Gastrocnemius medialis (tissue), 4 donors: ENCODE results near the gene SMCHD1. TPM values are rescaled to one million over a fixed set of nuclear protein-coding genes. Genes with fewer than 3 reads are reported as not detected.
"Not testable (repeated sequence)": the region's sequence is repeated elsewhere in the genome, so short reads cannot be mapped to it uniquely, and the experiment has no call there.

Source experiments
- ATAC-seq, 2 donors: fragments of 150-250 bp; one replicate each; pipeline ENCODE4 v1.9.1; 2016
- DNase-seq, 2 donors: peaks; one replicate each; pipeline ENCODE4 v3.0.0-alpha.2; 2019
- H3K27ac ChIP-seq, 4 donors: fragments of 200-600 bp; sonication (generic); 1 replicate in 1 of 4; 2 replicates in 3 of 4; pipeline ENCODE4 v1.5.1; 2016 to 2018; ENCODE audit warnings: mild to moderate bottlenecking in 2 of 4, moderate library complexity in 1 of 4
- H3K27me3 ChIP-seq, 3 donors: fragments of 200-600 bp; sonication (generic) in 2 of 3; 1 replicate in 1 of 3; 2 replicates in 2 of 3; pipeline versions ENCODE4 v1.5.1 to v1.6.0; 2016 to 2019; ENCODE audit warnings: mild to moderate bottlenecking in 1 of 3, moderate library complexity in 1 of 3
- H3K36me3 ChIP-seq, 2 donors: fragments of 200-600 bp; sonication (generic) in 1 of 2; one replicate each; pipeline ENCODE4 v1.5.1; 2017 to 2018
- H3K4me1 ChIP-seq, 2 donors: fragments of 200-600 bp; sonication (generic) in 1 of 2; one replicate each; pipeline ENCODE4 v1.5.1; 2016 to 2017; ENCODE audit warnings: mild to moderate bottlenecking in 2 of 2
- H3K4me3 ChIP-seq, 4 donors: fragments of 200-600 bp; sonication (generic) in 3 of 4; 1 replicate in 1 of 4; 2 replicates in 3 of 4; pipeline ENCODE4 v1.5.1; 2016 to 2019; ENCODE audit warnings: mild to moderate bottlenecking in 2 of 4
- H3K9me3 ChIP-seq, 3 donors: fragments of 200-600 bp; sonication (generic) in 2 of 3; 1 replicate in 1 of 3; 2 replicates in 2 of 3; pipeline ENCODE4 v1.5.1; 2016 to 2019
- POLR2A ChIP-seq, 2 donors: fragments of 450-650 bp; IDR thresholded peaks; one replicate each; pipeline ENCODE4 v1.6.1; 2017; ENCODE audit warnings: antibody characterized with exemption in 2 of 2, mild to moderate bottlenecking in 2 of 2, moderate library complexity in 2 of 2
- in situ Hi-C, 4 donors: fragments of 200-750 bp; cut with MboI; loops; one replicate each; pipeline versions ENCODE4 v1.15.0 to v1.8.0; 2017; ENCODE audit warnings: low sequenced_read_pairs in 4 of 4
- intact Hi-C: fragments of 100-400 bp; cut with DNase I; formaldehyde crosslinking; loops from one replicate; pipeline ENCODE4 v1.15.1; 2023; ENCODE audit warnings: low total_unique reads
- total RNA-seq, 4 donors: library from RNA; depleted of rRNA; stranded (reverse); fragments of >200 nt; gene quantifications; one replicate each; pipeline versions ENCODE4 v1.1.0 to v1.2.3, GENCODE V29; 2016
- TF ChIP-seq, protein P1 (sequence below), 5 experiments: fragments of 450-650 bp in 3 of 5; fragments of 200-600 bp in 2 of 5; sonication (generic) in 2 of 5; IDR thresholded peaks in 4 of 5; conservative IDR thresholded peaks in 1 of 5; 1 replicate in 4 of 5; 2 replicates in 1 of 5; pipeline ENCODE4 v1.5.1; 2016 to 2019; ENCODE audit warnings: antibody characterized with exemption in 5 of 5, mild to moderate bottlenecking in 3 of 5, moderate library complexity in 3 of 5

Gene SMCHD1
- total RNA-seq, 4 donors from 2014 or later = 16.2 to 43.6 (median 22.7) TPM

DNA sequence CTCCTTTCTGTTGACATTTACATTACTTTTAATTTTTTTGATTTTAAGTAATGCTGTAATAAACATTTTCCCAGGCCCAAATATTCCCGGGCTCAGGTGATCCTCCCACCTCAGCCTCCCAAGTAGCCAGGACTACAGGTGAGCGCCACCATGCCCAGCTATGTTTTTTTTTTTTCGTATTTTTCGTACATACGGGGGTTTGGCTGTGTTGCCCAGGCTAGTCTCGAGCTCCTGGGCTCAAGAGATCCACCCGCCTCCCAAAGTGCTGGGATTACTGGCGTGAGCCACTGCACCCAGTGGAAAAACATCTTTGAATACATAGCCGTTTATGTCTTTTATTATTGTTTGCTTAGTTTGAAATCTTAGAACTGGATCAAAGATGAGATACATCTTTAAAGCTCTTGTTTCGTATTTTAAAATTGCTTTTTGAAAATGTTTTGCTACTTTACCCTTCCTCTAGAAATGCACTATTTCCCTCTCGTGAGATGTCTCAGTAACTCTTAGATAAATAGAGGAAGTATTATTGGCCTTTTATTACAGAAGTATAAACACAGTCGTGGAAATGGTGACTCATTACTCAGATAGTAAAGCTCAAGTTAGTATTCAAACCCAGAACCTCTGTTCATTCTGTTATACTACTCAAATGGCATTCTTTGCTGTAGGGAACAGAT, 2.4 kb downstream of the SMCHD1 start:
- in situ Hi-C loops = no loop called here
- intact Hi-C loops = loop anchor here (10.0 kb wide), 3 partner anchors 597 to 1843 kb away; partner anchors contain the start of gene YES1
- H3K27ac ChIP-seq = peak overlapping the region; percentile 25 to 93 (median 40)

DNA sequence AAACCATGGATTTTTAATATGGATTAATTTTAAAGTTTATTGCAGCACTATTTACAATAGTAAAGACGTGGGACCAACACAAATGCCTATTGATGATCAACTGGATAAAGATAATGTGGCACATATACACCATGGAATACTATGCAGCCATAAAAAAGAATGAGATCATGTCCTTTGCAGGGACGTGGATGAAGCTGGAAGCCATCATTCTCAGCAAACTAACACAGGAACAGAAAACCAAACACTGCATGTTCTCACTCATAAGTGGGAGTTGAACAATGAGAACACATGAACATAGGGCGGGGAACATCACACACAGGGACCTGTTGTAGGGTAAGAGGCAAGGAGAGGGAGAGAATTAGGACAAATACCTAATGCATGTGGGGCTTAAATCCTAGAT, 5.3 kb downstream of the SMCHD1 start:
- ATAC-seq, H3K36me3 ChIP-seq, H3K27ac ChIP-seq, in situ Hi-C loops, intact Hi-C loops, DNase-seq, H3K27me3 ChIP-seq, H3K4me3 ChIP-seq, H3K9me3 ChIP-seq: not testable (repeated sequence)
- peaks cover 31 to 35% of the 10 kb centered on the region in 2 donors for H3K4me1 ChIP-seq

More for the DNA sequence above, 2.4 kb downstream of the SMCHD1 start:
- ATAC-seq (no peak), DNase-seq (no peak)
- H3K9me3 ChIP-seq = no peaks in the 10 kb centered on the region
- H3K27me3 ChIP-seq = no peaks in the 10 kb centered on the region
- peaks cover 25 to 30% of the 10 kb centered on the region in 2 donors for H3K4me1 ChIP-seq
- peak overlapping the region; percentile 26 to 94 (median 92) for H3K4me3 ChIP-seq
- H3K36me3 ChIP-seq = no peaks in the 10 kb centered on the region
- TF ChIP-seq, protein P1, sequence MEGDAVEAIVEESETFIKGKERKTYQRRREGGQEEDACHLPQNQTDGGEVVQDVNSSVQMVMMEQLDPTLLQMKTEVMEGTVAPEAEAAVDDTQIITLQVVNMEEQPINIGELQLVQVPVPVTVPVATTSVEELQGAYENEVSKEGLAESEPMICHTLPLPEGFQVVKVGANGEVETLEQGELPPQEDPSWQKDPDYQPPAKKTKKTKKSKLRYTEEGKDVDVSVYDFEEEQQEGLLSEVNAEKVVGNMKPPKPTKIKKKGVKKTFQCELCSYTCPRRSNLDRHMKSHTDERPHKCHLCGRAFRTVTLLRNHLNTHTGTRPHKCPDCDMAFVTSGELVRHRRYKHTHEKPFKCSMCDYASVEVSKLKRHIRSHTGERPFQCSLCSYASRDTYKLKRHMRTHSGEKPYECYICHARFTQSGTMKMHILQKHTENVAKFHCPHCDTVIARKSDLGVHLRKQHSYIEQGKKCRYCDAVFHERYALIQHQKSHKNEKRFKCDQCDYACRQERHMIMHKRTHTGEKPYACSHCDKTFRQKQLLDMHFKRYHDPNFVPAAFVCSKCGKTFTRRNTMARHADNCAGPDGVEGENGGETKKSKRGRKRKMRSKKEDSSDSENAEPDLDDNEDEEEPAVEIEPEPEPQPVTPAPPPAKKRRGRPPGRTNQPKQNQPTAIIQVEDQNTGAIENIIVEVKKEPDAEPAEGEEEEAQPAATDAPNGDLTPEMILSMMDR (IDR thresholded peaks at IDR 0.05 in 4 of 5, conservative IDR thresholded peaks at IDR 0.05 in 1 of 5) = no peak
- no peak for TF ChIP-seq POLR2A (IDR thresholded peaks at IDR 0.05)

DNA sequence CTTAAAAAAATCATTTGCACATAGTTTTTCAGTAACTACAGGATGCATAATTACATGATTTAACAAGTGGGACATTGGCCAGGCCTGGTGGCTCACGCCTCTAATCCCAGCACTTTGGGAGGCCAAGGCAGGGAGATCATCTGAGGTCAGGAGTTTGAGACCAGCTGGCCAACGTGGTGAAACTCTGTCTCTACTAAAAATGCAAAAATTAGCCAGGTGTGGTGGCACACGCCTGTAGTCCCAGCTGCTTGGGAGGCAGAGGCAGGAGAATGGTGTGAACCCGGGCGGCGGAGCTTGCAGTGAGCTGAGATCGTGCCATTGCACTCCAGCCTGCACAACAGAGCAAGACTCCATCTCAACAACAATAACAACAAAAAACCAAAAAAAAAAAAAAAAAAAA, 6.8 kb downstream of the SMCHD1 start:
- H3K4me3 ChIP-seq, H3K36me3 ChIP-seq, ATAC-seq, in situ Hi-C loops, H3K27me3 ChIP-seq, H3K27ac ChIP-seq, intact Hi-C loops, H3K9me3 ChIP-seq, DNase-seq: not testable (repeated sequence)
- peaks cover 27 to 29% of the 10 kb centered on the region in 2 donors for H3K4me1 ChIP-seq

DNA sequence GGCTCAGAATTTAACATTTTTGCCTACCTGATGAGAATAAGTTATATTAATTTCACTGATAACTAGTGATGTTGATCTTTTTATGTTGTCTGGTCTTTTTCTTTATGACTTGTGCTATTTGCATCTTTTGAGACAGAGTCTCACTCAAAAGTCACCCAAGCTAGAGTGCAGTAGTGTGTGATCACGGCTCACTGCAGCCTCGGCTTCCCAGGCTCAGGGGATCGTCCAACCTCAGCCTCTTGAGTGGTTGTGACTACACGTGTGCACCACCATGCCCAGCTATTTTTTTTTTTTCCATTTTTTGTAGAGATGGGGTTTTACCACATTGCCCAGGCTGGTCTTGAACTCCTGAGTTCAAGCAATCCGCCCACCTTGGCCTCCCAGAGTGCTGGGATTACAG, 7.5 kb downstream of the SMCHD1 start:
- ATAC-seq (no peak), DNase-seq (no peak)
- Histone ChIP-seq H3K27ac (no peak overlapping the region), H3K4me3 (no peak overlapping the region), H3K36me3 (peaks cover 0 to 14% of the 10 kb centered on the region in 2 donors), H3K27me3 (no peaks in the 10 kb centered on the region), H3K4me1 (peaks cover 20 to 22% of the 10 kb centered on the region in 2 donors), H3K9me3 (no peaks in the 10 kb centered on the region)
- intact Hi-C loops (no loop called here), in situ Hi-C loops (no loop called here)
- TF ChIP-seq POLR2A (IDR thresholded peaks at IDR 0.05) = no peak
- TF ChIP-seq, protein P1 (IDR thresholded peaks at IDR 0.05 in 4 of 5, conservative IDR thresholded peaks at IDR 0.05 in 1 of 5) = no peak

DNA sequence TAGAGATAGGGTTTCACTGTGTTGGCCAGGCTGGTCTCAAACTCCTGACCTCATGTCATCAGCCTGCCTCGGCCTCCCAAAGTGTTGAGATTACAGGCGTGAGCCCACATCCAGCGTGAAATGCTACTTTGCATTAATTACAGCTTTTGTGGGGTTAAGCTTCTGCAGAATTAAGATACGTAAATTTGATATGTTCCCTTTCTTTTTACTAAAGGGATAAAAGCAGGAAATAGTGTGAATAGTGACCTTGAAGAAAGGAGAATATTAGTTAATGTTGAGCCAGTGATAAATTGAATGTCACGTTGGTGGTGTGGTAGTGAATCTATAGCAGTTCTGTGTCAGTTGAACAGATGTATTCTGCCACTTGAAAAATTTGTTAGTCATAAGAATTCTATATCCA, 16.9 kb downstream of the SMCHD1 start:
- Histone ChIP-seq H3K9me3 (no peaks in the 10 kb centered on the region), H3K4me3 (no peak overlapping the region), H3K4me1 (no peaks in the 10 kb centered on the region), H3K27ac (no peak overlapping the region), H3K27me3 (no peaks in the 10 kb centered on the region), H3K36me3 (peaks cover 0 to 74% of the 10 kb centered on the region in 2 donors)
- intact Hi-C loops (no loop called here), in situ Hi-C loops (no loop called here)
- ATAC-seq = no peak
- no peak for TF ChIP-seq POLR2A (IDR thresholded peaks at IDR 0.05)
- TF ChIP-seq, protein P1 (IDR thresholded peaks at IDR 0.05 in 4 of 5, conservative IDR thresholded peaks at IDR 0.05 in 1 of 5) = no peak
- DNase-seq = no peak
